Mesenchymal stem cell (in vitro differentiated cells and primary cell): Measurements from ENCODE around the gene ACVRL1.

Experiments
- DNase-seq: peaks from one replicate; pipeline ENCODE4 v3.0.0-alpha.2; 2013
- H2AFZ ChIP-seq: one replicate; pipeline ENCODE4 v1.6.1; 2013; ENCODE audit warnings: low read depth, mild to moderate bottlenecking, control low read depth, inconsistent platforms, low read length, moderate library complexity
- H2AK5ac ChIP-seq: 2 replicates; pipeline ENCODE4 v1.6.1; 2013; ENCODE audit warnings: low read length, moderate library complexity, mild to moderate bottlenecking, inconsistent platforms; ENCODE audit not compliant: severe bottlenecking
- H2BK120ac ChIP-seq: one replicate; pipeline ENCODE4 v1.6.1; 2013; ENCODE audit warnings: low read depth, mild to moderate bottlenecking, inconsistent platforms, low read length, moderate library complexity
- H2BK12ac ChIP-seq, 2 experiments: one replicate each; pipeline ENCODE4 v1.6.1; 2013; ENCODE audit warnings: inconsistent platforms in 2 of 2, low read length in 2 of 2, mild to moderate bottlenecking in 2 of 2, moderate library complexity in 2 of 2, control low read depth in 1 of 2
- H2BK15ac ChIP-seq: one replicate; pipeline ENCODE4 v1.6.1; 2013; ENCODE audit warnings: mild to moderate bottlenecking, low read depth, inconsistent platforms; ENCODE audit not compliant: poor library complexity, severe bottlenecking
- H2BK5ac ChIP-seq: 2 replicates; pipeline ENCODE4 v1.6.1; 2013; ENCODE audit warnings: low read depth, mild to moderate bottlenecking, low read length, control low read depth, inconsistent platforms; ENCODE audit not compliant: poor library complexity, severe bottlenecking
- H3K14ac ChIP-seq, 2 experiments: one replicate each; pipeline ENCODE4 v1.6.1; 2013; ENCODE audit warnings: inconsistent platforms in 2 of 2, low read length in 2 of 2, control low read depth in 1 of 2, mild to moderate bottlenecking in 1 of 2, moderate library complexity in 1 of 2
- H3K18ac ChIP-seq, 2 experiments: one replicate each; pipeline ENCODE4 v1.6.1; 2013; ENCODE audit warnings: inconsistent platforms in 2 of 2, low read length in 2 of 2, control low read depth in 1 of 2, low read depth in 1 of 2, mild to moderate bottlenecking in 1 of 2
- H3K23ac ChIP-seq, 2 experiments: one replicate each; pipeline ENCODE4 v1.6.1; 2013; ENCODE audit warnings: inconsistent platforms in 2 of 2, low read length in 2 of 2, mild to moderate bottlenecking in 2 of 2, moderate library complexity in 2 of 2, control low read depth in 1 of 2
- H3K27ac ChIP-seq: 2 replicates; pipeline ENCODE4 v1.5.1; 2013; ENCODE audit warnings: mild to moderate bottlenecking, moderate library complexity, low read length, control low read depth, inconsistent platforms; ENCODE audit not compliant: poor library complexity, severe bottlenecking
- H3K27me3 ChIP-seq, 2 experiments: 2 replicates each; pipeline versions ENCODE4 v1.6.1 to v1.7.0; 2013; ENCODE audit warnings: low read length in 2 of 2, mild to moderate bottlenecking in 2 of 2, moderate library complexity in 2 of 2, control low read depth in 1 of 2, inconsistent platforms in 1 of 2; ENCODE audit not compliant: control insufficient read depth in 1 of 2, insufficient read depth in 1 of 2
- H3K36me3 ChIP-seq, 2 experiments: 2 replicates each; pipeline versions ENCODE4 v1.6.1 to v1.7.0; 2013; ENCODE audit warnings: low read length in 2 of 2, control low read depth in 1 of 2, inconsistent platforms in 1 of 2, low read depth in 1 of 2, mild to moderate bottlenecking in 1 of 2; ENCODE audit not compliant: insufficient read depth in 2 of 2, control insufficient read depth in 1 of 2
- H3K4ac ChIP-seq, 2 experiments: one replicate each; pipeline ENCODE4 v1.6.1; 2013; ENCODE audit warnings: inconsistent platforms in 2 of 2, low read length in 2 of 2, mild to moderate bottlenecking in 2 of 2, moderate library complexity in 2 of 2, control low read depth in 1 of 2, low read depth in 1 of 2
- H3K4me1 ChIP-seq: 2 replicates; pipeline ENCODE4 v1.6.1; 2013; ENCODE audit warnings: low read depth, low read length, control low read depth; ENCODE audit not compliant: control insufficient read depth, insufficient read depth
- H3K4me2 ChIP-seq: 2 replicates; pipeline ENCODE4 v1.6.1; 2013; ENCODE audit warnings: low read length, mild to moderate bottlenecking, inconsistent platforms; ENCODE audit not compliant: poor library complexity, severe bottlenecking
- H3K4me3 ChIP-seq, 2 experiments: 2 replicates each; pipeline versions ENCODE4 v1.5.1 to v1.7.0; 2013; ENCODE audit warnings: low read length in 2 of 2, mild to moderate bottlenecking in 2 of 2, control low read depth in 1 of 2, low read depth in 1 of 2; ENCODE audit not compliant: insufficient read depth in 1 of 2
- H3K79me1 ChIP-seq: replicated peaks from 2 replicates; pipeline ENCODE4 v1.6.1; 2013; ENCODE audit warnings: mild to moderate bottlenecking, control low read depth, low read length, inconsistent platforms; ENCODE audit not compliant: poor library complexity, severe bottlenecking
- H3K9ac ChIP-seq: 2 replicates; pipeline ENCODE4 v1.7.0; 2013; ENCODE audit warnings: mild to moderate bottlenecking, low read length, moderate library complexity
- H3K9me3 ChIP-seq: 2 replicates; pipeline ENCODE4 v1.7.0; 2013; ENCODE audit warnings: mild to moderate bottlenecking, low read length; ENCODE audit not compliant: control insufficient read depth
- H4K8ac ChIP-seq: one replicate; pipeline ENCODE4 v1.6.1; 2013; ENCODE audit warnings: inconsistent platforms, mild to moderate bottlenecking, low read length, moderate library complexity
- H4K91ac ChIP-seq: one replicate; pipeline ENCODE4 v1.6.1; 2013; ENCODE audit warnings: mild to moderate bottlenecking, low read length, inconsistent platforms
- WGBS: methylation state at CpG from one replicate; pipeline ENCODE4 v1.1.7; 2013; ENCODE audit warnings: mixed read lengths; 5-methylcytosine and 5-hydroxymethylcytosine counted together

Gene ACVRL1

DNA sequence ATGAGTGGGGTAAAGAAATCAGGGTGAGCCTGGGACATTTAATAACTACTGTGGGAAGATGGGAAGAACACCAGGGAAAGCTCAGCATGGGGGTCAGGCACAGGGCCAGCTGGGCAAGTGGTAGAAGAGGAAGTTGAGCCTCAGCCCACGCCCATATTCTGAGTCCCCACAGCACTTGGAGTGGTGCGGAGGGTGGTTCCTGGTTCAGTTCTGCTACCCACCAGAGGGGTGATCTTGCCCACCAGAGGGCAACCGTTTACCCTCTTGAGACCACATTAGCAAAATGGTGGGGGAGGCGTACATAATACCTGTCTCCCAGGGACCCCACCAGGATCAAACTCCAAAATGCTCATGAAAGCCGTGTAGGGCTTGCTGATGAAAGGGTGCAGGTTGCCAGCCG lies 36.2 kb upstream of the ACVRL1 start:
- Histone ChIP-seq H3K27me3 (peaks cover 41 to 49% of the 10 kb centered on the region in 2 experiments), H3K23ac (no peak overlapping the region), H3K36me3 (no peaks in the 10 kb centered on the region), H3K27ac (no peak overlapping the region), H3K79me1 (no peaks in the 10 kb centered on the region), H2AFZ (no peak overlapping the region), H3K18ac (no peak overlapping the region), H3K4ac (no peak overlapping the region), H4K8ac (no peak overlapping the region), H2BK12ac (no peak overlapping the region), H3K9me3 (no peaks in the 10 kb centered on the region), H3K14ac (no peak overlapping the region), H4K91ac (no peak overlapping the region), H3K9ac (no peak overlapping the region), H2BK5ac (no peak overlapping the region), H3K4me1 (peaks cover 13% of the 10 kb centered on the region), H3K4me2 (no peak overlapping the region), H2BK120ac (no peak overlapping the region), H3K4me3 (peak overlapping the region in 1 of 2 experiments; percentile 1), H2BK15ac (no peak overlapping the region), H2AK5ac (no peak overlapping the region)
- WGBS, result 89% methylated on average over 6 of the region's 6 CpGs
- DNase-seq, result no peak

DNA sequence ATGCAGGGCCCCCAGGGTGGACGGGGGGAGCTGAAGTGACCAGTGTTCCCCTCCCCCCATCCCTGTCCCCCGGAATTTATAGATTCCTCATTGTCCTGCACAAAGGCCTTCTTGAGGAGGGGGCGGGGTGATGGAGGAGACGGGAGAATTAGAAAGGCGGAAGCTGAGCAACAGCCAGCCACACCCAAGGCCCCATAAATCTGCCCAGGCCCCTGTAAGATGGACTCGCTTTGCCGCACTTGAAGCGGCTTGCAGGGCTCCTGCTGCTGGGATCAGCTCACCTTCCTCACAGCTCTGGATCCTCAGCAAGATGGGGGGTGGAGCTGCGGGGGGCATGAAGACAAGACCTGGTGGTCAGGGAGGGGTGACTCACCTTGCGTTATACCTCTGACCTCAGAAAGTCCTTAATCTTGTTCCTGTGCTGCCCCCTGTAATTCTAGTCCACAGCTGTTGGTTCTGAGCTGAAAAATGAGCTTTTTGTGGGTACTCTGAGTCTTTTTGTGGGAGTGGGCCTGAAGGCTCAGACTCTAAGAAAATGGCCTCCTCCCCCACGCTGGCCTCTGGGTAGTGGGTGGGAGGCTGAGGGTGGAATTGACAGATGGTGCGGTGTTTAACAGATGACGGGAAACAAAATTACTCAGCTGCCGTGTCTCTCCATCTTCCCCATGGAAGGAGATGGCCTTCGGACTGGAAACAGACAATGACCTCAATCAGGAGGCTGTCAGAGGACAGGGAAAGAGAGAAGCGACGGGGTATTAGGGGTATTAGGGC lies 35.2 kb upstream of the ACVRL1 start:
- Histone ChIP-seq H3K4ac (no peak overlapping the region), H3K9ac (no peak overlapping the region), H3K23ac (no peak overlapping the region), H3K27me3 (peaks cover 41 to 48% of the 10 kb centered on the region in 2 experiments), H3K27ac (no peak overlapping the region), H3K4me2 (no peak overlapping the region), H3K18ac (no peak overlapping the region), H2BK120ac (no peak overlapping the region), H3K4me1 (peaks cover 13% of the 10 kb centered on the region), H4K91ac (no peak overlapping the region), H4K8ac (no peak overlapping the region), H3K36me3 (no peaks in the 10 kb centered on the region), H3K79me1 (no peaks in the 10 kb centered on the region), H2BK12ac (peak overlapping the region in 1 of 2 experiments; percentile 32), H2AFZ (no peak overlapping the region), H3K9me3 (no peaks in the 10 kb centered on the region), H2BK15ac (peak overlapping the region; percentile 44), H2AK5ac (no peak overlapping the region), H2BK5ac (no peak overlapping the region), H3K14ac (no peak overlapping the region), H3K4me3 (no peak overlapping the region)
- WGBS, result 71% methylated on average over 15 of the region's 17 CpGs
- no peak for DNase-seq

DNA sequence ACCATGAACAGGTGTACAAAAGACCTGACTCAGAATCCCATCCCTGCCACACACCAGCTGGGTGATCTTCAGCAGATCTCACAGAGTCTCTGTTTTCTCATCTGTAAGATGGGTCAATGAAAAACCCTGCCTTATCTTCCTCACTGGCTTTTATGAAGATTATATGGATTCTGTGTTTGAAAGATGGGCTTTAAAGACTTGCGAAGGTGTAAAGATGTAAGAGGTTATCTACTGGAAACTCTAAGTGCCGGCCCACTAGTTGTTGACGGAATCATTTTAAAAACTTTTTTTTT lies 34.7 kb upstream of the ACVRL1 start:
- Histone ChIP-seq H3K23ac (no peak overlapping the region), H2BK15ac (no peak overlapping the region), H3K79me1 (no peaks in the 10 kb centered on the region), H3K4me2 (no peak overlapping the region), H3K14ac (no peak overlapping the region), H2BK5ac (no peak overlapping the region), H4K91ac (no peak overlapping the region), H3K4me1 (peaks cover 13% of the 10 kb centered on the region), H2BK12ac (peak overlapping the region in 1 of 2 experiments; percentile 32), H3K4me3 (no peak overlapping the region), H3K27me3 (peaks cover 38 to 48% of the 10 kb centered on the region in 2 experiments), H2AK5ac (no peak overlapping the region), H2BK120ac (no peak overlapping the region), H3K4ac (no peak overlapping the region), H3K18ac (no peak overlapping the region), H3K27ac (no peak overlapping the region), H4K8ac (no peak overlapping the region), H2AFZ (no peak overlapping the region), H3K9ac (no peak overlapping the region), H3K9me3 (no peaks in the 10 kb centered on the region), H3K36me3 (no peaks in the 10 kb centered on the region)
- no CpG with 5 or more reads among the region's 3 CpGs for WGBS
- DNase-seq, result no peak

DNA sequence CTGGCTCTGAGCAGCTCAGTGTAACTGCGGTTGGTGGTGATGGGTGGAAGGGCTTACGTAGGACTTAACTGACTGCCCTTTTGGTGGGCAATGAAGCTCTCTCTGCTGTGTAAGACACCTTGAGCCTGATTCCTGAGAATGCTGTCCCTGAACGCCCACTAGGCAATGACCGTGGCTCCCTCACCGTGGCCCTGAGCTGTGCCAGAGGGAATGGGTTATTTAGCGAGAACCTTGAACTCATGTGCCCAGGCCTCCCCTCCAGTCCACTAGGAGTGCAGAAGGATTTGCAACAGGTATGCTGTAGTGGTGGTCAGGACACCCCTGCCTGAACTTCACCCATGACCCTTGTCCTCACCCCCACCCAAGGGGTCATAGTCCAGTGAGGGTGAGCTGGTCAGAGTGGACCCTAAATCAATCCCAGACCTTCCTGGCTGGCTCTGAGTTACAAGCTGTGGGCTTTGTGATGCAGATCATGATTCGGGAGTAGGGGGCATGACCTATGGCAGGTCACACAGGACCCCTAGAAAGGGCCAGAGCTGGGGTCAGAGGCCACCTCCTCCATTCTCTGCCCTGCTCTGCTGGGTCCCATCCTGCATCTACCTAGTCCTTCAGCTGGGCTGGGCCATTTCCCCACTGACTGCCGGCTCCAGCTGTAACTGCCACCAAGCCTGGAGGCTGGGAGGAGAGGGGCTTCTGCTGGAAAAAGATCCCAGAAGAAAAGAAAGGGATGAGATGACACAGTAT lies 33.9 kb upstream of the ACVRL1 start:
- Histone ChIP-seq H2BK15ac (no peak overlapping the region), H3K27me3 (peaks cover 31 to 43% of the 10 kb centered on the region in 2 experiments), H3K79me1 (no peaks in the 10 kb centered on the region), H4K8ac (no peak overlapping the region), H3K9ac (no peak overlapping the region), H2BK5ac (no peak overlapping the region), H3K9me3 (no peaks in the 10 kb centered on the region), H3K14ac (no peak overlapping the region), H3K4ac (no peak overlapping the region), H3K4me1 (peaks cover 13% of the 10 kb centered on the region), H3K36me3 (no peaks in the 10 kb centered on the region), H3K18ac (peak overlapping the region in 1 of 2 experiments; percentile 4), H2AFZ (no peak overlapping the region), H3K4me3 (no peak overlapping the region), H2AK5ac (no peak overlapping the region), H3K27ac (no peak overlapping the region), H3K4me2 (no peak overlapping the region), H4K91ac (no peak overlapping the region), H2BK120ac (no peak overlapping the region), H3K23ac (no peak overlapping the region), H2BK12ac (peak overlapping the region in 1 of 2 experiments; percentile 17)
- no peak for DNase-seq
- 90% methylated on average over 7 of the region's 8 CpGs for WGBS
